Lower lobe of right lung (tissue), 2 donors: ENCODE results near the gene KLHL25. TPM values are rescaled to one million over a fixed set of nuclear protein-coding genes. Genes with fewer than 3 reads are reported as not detected.

Experiments
- ATAC-seq, 2 donors: fragments of 200-7000 bp; cut with Tn5 transposase; one replicate each; pipeline ENCODE4 v1.9.1; 2020 to 2022; ENCODE audit warnings: mild to moderate bottlenecking in 2 of 2, moderate library complexity in 2 of 2
- DNase-seq: peaks from one replicate; pipeline ENCODE4 v3.0.0-alpha.2; 2020
- H3K27ac ChIP-seq: fragments of 200-600 bp; one replicate; pipeline ENCODE4 v1.8.0; 2022
- H3K27me3 ChIP-seq: fragments of 200-600 bp; one replicate; pipeline ENCODE4 v1.8.0; 2022; ENCODE audit warnings: low read depth
- H3K36me3 ChIP-seq: fragments of 200-600 bp; one replicate; pipeline ENCODE4 v1.8.0; 2022; ENCODE audit warnings: mild to moderate bottlenecking
- H3K4me1 ChIP-seq: fragments of 200-600 bp; one replicate; pipeline ENCODE4 v1.8.0; 2022
- H3K4me3 ChIP-seq: fragments of 200-600 bp; one replicate; pipeline ENCODE4 v1.8.0; 2022; ENCODE audit warnings: mild to moderate bottlenecking
- H3K9me3 ChIP-seq: fragments of 200-600 bp; one replicate; pipeline ENCODE4 v1.8.0; 2022
- intact Hi-C: fragments of 100-400 bp; cut with DNase I; formaldehyde crosslinking; loops from one replicate; pipeline ENCODE4 v1.11.0; 2022
- total RNA-seq: library from RNA; stranded (reverse); fragmentation: NEBNext Ultra II Directional; extraction: Animal tissue kit (Norgen Biotek cat#: 25700); gene quantifications from one replicate; pipeline ENCODE4 v1.2.1, GENCODE V29; 2021
- TF ChIP-seq, protein P1 (sequence below): fragments of 200-600 bp; IDR thresholded peaks from one replicate; pipeline ENCODE4 v1.8.0; 2022; ENCODE audit warnings: antibody characterized with exemption, mild to moderate bottlenecking
- donor health status: DM: no; HTN: yes; CAD: no; lungs with severe emphysema.

KLHL25 gene
- total RNA-seq, 1 donor from 2014 or later: 3.0 TPM

DNA sequence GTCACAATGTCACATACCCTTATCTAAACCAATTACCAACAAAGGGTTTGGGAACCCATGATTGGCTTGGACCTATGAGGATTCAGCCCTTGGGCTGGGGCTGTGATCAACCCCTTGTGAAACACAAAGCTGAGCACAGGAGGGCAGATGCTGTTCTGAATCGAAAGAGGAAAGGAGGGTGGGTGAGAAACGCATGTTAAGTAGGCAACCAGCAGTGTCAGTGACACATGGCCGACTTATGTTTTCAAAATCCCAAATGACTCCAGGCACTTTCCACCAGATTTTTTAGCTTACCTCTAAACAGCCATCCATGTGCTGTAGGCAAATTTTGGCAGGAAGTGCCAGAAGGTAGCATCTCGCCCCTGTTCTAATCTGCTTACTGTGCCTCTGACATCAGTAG, 34.1 kb upstream of the KLHL25 start:
- no peak overlapping the region for H3K4me3 ChIP-seq
- no peaks in the 10 kb centered on the region for H3K9me3 ChIP-seq
- no peak for DNase-seq
- TF ChIP-seq, protein P1, sequence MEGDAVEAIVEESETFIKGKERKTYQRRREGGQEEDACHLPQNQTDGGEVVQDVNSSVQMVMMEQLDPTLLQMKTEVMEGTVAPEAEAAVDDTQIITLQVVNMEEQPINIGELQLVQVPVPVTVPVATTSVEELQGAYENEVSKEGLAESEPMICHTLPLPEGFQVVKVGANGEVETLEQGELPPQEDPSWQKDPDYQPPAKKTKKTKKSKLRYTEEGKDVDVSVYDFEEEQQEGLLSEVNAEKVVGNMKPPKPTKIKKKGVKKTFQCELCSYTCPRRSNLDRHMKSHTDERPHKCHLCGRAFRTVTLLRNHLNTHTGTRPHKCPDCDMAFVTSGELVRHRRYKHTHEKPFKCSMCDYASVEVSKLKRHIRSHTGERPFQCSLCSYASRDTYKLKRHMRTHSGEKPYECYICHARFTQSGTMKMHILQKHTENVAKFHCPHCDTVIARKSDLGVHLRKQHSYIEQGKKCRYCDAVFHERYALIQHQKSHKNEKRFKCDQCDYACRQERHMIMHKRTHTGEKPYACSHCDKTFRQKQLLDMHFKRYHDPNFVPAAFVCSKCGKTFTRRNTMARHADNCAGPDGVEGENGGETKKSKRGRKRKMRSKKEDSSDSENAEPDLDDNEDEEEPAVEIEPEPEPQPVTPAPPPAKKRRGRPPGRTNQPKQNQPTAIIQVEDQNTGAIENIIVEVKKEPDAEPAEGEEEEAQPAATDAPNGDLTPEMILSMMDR: no peak
- no peaks in the 10 kb centered on the region for H3K4me1 ChIP-seq
- H3K36me3 ChIP-seq: no peaks in the 10 kb centered on the region
- no peaks in the 10 kb centered on the region for H3K27me3 ChIP-seq
- intact Hi-C loops: no loop called here
- no peak for ATAC-seq
- H3K27ac ChIP-seq: no peak overlapping the region

DNA sequence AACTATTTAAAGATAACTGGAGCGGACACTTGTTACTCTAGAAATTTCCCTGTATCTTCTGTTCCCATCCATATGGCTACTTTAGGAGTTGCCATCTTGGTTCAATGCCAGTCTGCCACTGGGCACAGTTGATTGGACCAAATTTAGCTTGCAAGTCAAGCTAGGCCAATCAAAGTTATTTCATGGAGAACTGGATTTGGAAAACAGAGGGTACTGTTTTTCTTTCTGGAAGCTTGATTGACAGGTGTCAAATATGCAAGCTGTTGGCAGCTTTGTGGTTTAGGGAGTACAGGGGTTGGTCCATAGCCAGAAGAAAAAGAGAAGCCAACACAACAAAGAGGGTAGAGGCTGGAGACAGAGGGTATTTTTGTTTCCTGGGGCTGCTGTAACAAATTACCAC, 33.4 kb upstream of the KLHL25 start:
- no peaks in the 10 kb centered on the region for H3K27me3 ChIP-seq
- intact Hi-C loops: no loop called here

DNA sequence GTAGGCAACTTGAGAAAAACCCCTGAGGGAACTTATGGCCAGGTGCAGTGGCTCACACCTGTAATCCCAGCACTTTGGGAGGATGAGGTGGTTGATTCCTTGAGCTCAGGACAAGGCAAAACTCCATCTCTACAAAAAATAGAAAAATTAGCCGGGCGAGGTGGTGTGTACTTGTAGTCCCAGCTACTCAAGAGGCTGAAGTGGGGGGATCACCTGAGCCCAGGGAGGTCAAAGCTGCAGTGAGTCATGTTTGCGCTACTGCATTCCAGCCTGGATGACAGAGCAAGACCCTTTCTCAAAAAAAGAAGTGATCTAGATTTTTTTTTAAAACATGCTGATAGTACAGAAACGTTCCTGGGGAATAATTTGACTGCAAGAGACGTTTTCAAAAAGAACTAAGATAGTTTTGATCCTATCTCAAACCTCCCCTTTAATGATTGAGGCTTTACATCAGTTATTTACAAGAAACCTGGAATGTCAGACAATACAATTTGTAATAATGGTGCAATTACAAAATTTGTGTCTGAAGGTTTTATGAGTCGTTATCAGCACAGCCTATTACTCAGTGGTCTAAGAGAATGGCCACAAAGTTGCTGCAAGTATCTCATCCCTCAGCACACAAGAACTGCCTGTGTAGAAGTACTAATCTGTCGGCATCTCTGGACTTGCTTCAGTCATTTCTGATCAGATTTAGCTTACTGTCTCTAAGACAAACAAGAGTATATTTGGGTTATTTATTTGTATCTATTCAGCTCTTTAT, 32.2 kb upstream of the KLHL25 start:
- intact Hi-C loops: no loop called here
- H3K4me1 ChIP-seq: no peaks in the 10 kb centered on the region
- ATAC-seq: peak in 1 of 2 donors; percentile 32
- no peak overlapping the region for H3K27ac ChIP-seq
- H3K27me3 ChIP-seq: no peaks in the 10 kb centered on the region
- no peaks in the 10 kb centered on the region for H3K36me3 ChIP-seq
- no peak overlapping the region for H3K4me3 ChIP-seq
- TF ChIP-seq, protein P1: no peak
- DNase-seq: no peak
- H3K9me3 ChIP-seq: no peaks in the 10 kb centered on the region

More for the DNA sequence above, 33.4 kb upstream of the KLHL25 start:
- H3K4me1 ChIP-seq: no peaks in the 10 kb centered on the region
- H3K4me3 ChIP-seq: no peak overlapping the region
- H3K36me3 ChIP-seq: no peaks in the 10 kb centered on the region
- ATAC-seq (no peak), DNase-seq (no peak)
- TF ChIP-seq, protein P1: no peak
- no peaks in the 10 kb centered on the region for H3K9me3 ChIP-seq
- H3K27ac ChIP-seq: no peak overlapping the region

DNA sequence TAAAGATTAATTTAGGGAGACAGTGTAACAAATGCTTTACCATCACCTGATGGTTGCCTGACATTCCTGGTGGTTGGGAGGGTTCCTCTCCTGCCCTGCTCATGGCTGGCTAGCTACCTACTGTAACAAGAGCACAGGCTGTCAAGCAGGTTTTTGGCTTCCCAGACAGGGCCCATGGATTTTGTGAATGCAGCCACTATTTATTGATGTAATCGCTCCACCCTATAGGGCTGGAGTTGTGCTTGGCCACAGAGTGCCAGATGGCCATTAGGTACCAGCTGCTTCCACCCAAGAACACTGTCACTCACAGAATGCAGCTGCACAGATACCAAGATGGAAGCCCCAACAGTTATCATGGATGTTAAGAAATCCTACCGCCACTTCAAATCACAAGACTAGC, 31.0 kb upstream of the KLHL25 start:
- Histone ChIP-seq H3K36me3 (no peaks in the 10 kb centered on the region), H3K4me3 (no peak overlapping the region), H3K9me3 (no peaks in the 10 kb centered on the region), H3K27ac (no peak overlapping the region), H3K4me1 (no peaks in the 10 kb centered on the region), H3K27me3 (no peaks in the 10 kb centered on the region)
- no peak for DNase-seq
- ATAC-seq: peak in 1 of 2 donors; percentile 32
- intact Hi-C loops: no loop called here
- TF ChIP-seq, protein P1: no peak

DNA sequence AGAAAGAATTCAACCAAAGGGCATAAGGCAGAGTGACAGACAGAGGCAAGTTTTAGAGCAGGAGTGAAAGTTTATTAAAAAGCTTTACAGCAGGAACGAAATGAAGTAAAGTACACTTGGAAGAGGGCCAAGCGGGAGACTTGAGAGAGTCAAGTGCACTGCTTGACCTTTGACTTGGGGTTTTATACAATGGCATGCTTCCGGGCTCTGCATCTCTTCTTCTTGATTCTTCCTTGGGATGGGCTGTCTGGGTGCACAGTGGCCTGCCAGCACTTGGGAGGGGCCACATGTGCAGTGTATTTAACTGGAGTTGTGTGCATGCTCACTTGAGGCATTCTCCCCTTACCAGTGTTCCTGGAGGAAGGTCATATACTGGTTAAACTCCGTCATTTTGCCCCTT, 30.4 kb upstream of the KLHL25 start:
- peak; percentile 26 to 35 for ATAC-seq
- Histone ChIP-seq H3K27ac (no peak overlapping the region), H3K27me3 (no peaks in the 10 kb centered on the region), H3K4me3 (no peak overlapping the region), H3K36me3 (no peaks in the 10 kb centered on the region), H3K9me3 (no peaks in the 10 kb centered on the region), H3K4me1 (no peaks in the 10 kb centered on the region)
- TF ChIP-seq, protein P1: no peak
- intact Hi-C loops: no loop called here
- no peak for DNase-seq
